ENCODE measurements around the gene PCDHB8. TPM values are rescaled to one million over a fixed set of nuclear protein-coding genes. Genes with fewer than 3 reads are reported as not detected.
"Not testable (repeated sequence)": the region's sequence is repeated elsewhere in the genome, so short reads cannot be mapped to it uniquely, and the experiment has no call there.

The PCDHB8 gene
- total RNA-seq, 1 experiment from 2014 or later, result 0.22 TPM

DNA sequence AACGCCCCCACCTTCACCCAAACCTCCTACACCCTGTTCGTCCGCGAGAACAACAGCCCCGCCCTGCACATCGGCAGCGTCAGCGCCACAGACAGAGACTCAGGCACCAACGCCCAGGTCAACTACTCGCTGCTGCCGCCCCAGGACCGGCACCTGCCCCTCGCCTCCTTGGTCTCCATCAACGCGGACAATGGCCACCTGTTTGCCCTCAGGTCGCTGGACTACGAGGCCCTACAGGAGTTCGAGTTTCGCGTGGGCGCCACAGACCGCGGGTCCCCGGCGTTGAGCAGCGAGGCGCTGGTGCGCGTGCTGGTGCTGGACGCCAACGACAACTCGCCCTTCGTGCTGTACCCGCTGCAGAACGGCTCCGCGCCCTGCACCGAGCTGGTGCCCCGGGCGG is 47.3 kb downstream of the PCDHB8 start:
- DNase-seq (ENCODE audit: extremely low read depth, low read depth), result not testable (repeated sequence)

DNA sequence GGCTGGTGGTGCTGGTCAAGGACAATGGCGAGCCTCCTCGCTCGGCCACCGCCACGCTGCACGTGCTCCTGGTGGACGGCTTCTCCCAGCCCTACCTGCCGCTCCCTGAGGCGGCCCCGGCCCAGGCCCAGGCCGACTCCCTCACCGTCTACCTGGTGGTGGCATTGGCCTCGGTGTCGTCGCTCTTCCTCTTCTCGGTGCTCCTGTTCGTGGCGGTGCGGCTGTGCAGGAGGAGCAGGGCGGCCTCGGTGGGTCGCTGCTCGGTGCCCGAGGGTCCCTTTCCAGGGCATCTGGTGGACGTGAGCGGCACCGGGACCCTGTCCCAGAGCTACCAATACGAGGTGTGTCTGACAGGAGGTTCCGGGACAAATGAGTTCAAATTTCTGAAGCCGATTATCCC is 47.8 kb downstream of the PCDHB8 start:
- not testable (repeated sequence) for DNase-seq (ENCODE audit: extremely low read depth, low read depth)

Other genes with a start within 250 kb of the PCDHB8 start
- 1.0 and 1.2 TPM in 2 replicates for gene PCDHAC2, start 211.3 kb upstream of the PCDHB8 start, total RNA-seq (2014; rRNA removed; shearing (Covaris generic))
- gene PCDHB1, start 126.4 kb upstream of the PCDHB8 start, total RNA-seq (2014; rRNA removed; shearing (Covaris generic)), result 0.03 TPM in 1 of 2 replicates, not detected in the other
- 0.29 and 0.52 TPM in 2 replicates for gene PCDHB2, start 83.2 kb upstream of the PCDHB8 start, total RNA-seq (2014; rRNA removed; shearing (Covaris generic))
- gene PCDHB3, start 77.3 kb upstream of the PCDHB8 start, total RNA-seq (2014; rRNA removed; shearing (Covaris generic)), result 0.12 and 0.14 TPM in 2 replicates
- not detected in 2 replicates for gene PCDHB4, start 56.0 kb upstream of the PCDHB8 start, total RNA-seq (2014; rRNA removed; shearing (Covaris generic))
- gene PCDHB5, start 42.6 kb upstream of the PCDHB8 start, total RNA-seq (2014; rRNA removed; shearing (Covaris generic)), result 0.07 TPM in 1 of 2 replicates, not detected in the other
- gene PCDHB6, start 27.7 kb upstream of the PCDHB8 start, total RNA-seq (2014; rRNA removed; shearing (Covaris generic)), result not detected in 2 replicates
- 0.17 and 0.25 TPM in 2 replicates for gene PCDHB7, start 5.1 kb upstream of the PCDHB8 start, total RNA-seq (2014; rRNA removed; shearing (Covaris generic))
- 0.32 and 0.69 TPM in 2 replicates for gene PCDHB16, start 4.6 kb downstream of the PCDHB8 start, total RNA-seq (2014; rRNA removed; shearing (Covaris generic))
- gene PCDHB9, start 9.4 kb downstream of the PCDHB8 start, total RNA-seq (2014; rRNA removed; shearing (Covaris generic)), result 0.40 and 0.69 TPM in 2 replicates
- gene PCDHB10, start 14.6 kb downstream of the PCDHB8 start, total RNA-seq (2014; rRNA removed; shearing (Covaris generic)), result 0.35 and 0.72 TPM in 2 replicates
- gene PCDHB11, start 21.8 kb downstream of the PCDHB8 start, total RNA-seq (2014; rRNA removed; shearing (Covaris generic)), result 5.4 and 6.0 TPM in 2 replicates
- gene PCDHB12, start 30.9 kb downstream of the PCDHB8 start, total RNA-seq (2014; rRNA removed; shearing (Covaris generic)), result 0.75 and 0.99 TPM in 2 replicates
- 2.2 and 2.5 TPM in 2 replicates for gene PCDHB13, start 36.1 kb downstream of the PCDHB8 start, total RNA-seq (2014; rRNA removed; shearing (Covaris generic))
- gene PCDHB14, start 45.6 kb downstream of the PCDHB8 start, total RNA-seq (2014; rRNA removed; shearing (Covaris generic)), result 2.7 and 2.8 TPM in 2 replicates
- 0.12 and 0.20 TPM in 2 replicates for gene PCDHB15, start 67.6 kb downstream of the PCDHB8 start, total RNA-seq (2014; rRNA removed; shearing (Covaris generic))
- gene SLC25A2, start 126.3 kb downstream of the PCDHB8 start, total RNA-seq (2014; rRNA removed; shearing (Covaris generic)), result not detected in 2 replicates
- 91.7 and 130 TPM in 2 replicates for gene TAF7, start 143.0 kb downstream of the PCDHB8 start, total RNA-seq (2014; rRNA removed; shearing (Covaris generic))
- gene PCDHGA1, start 152.7 kb downstream of the PCDHB8 start, total RNA-seq (2014; rRNA removed; shearing (Covaris generic)), result 0.72 and 1.6 TPM in 2 replicates
- gene PCDHGA2, start 161.0 kb downstream of the PCDHB8 start, total RNA-seq (2014; rRNA removed; shearing (Covaris generic)), result 0.12 TPM in 2 replicates
- gene PCDHGA3, start 166.0 kb downstream of the PCDHB8 start, total RNA-seq (2014; rRNA removed; shearing (Covaris generic)), result 0.17 TPM in 1 of 2 replicates, not detected in the other
- 1.1 and 2.6 TPM in 2 replicates for gene PCDHGB1, start 172.3 kb downstream of the PCDHB8 start, total RNA-seq (2014; rRNA removed; shearing (Covaris generic))
- gene PCDHGA4, start 177.2 kb downstream of the PCDHB8 start, total RNA-seq (2014; rRNA removed; shearing (Covaris generic)), result 0.79 and 1.3 TPM in 2 replicates
- 1.8 and 2.0 TPM in 2 replicates for gene PCDHGB2, start 182.2 kb downstream of the PCDHB8 start, total RNA-seq (2014; rRNA removed; shearing (Covaris generic))
- 0.58 and 0.62 TPM in 2 replicates for gene PCDHGA5, start 186.4 kb downstream of the PCDHB8 start, total RNA-seq (2014; rRNA removed; shearing (Covaris generic))
- 0.52 and 1.1 TPM in 2 replicates for gene PCDHGB3, start 192.5 kb downstream of the PCDHB8 start, total RNA-seq (2014; rRNA removed; shearing (Covaris generic))
- gene PCDHGA6, start 196.1 kb downstream of the PCDHB8 start, total RNA-seq (2014; rRNA removed; shearing (Covaris generic)), result 1.1 and 1.2 TPM in 2 replicates
- 0.54 and 0.55 TPM in 2 replicates for gene PCDHGA7, start 205.0 kb downstream of the PCDHB8 start, total RNA-seq (2014; rRNA removed; shearing (Covaris generic))
- gene PCDHGB4, start 209.9 kb downstream of the PCDHB8 start, total RNA-seq (2014; rRNA removed; shearing (Covaris generic)), result 5.5 and 5.6 TPM in 2 replicates
- 0.97 and 1.4 TPM in 2 replicates for gene PCDHGA8, start 214.8 kb downstream of the PCDHB8 start, total RNA-seq (2014; rRNA removed; shearing (Covaris generic))
- gene PCDHGB5, start 220.2 kb downstream of the PCDHB8 start, total RNA-seq (2014; rRNA removed; shearing (Covaris generic)), result 0.72 and 1.6 TPM in 2 replicates
- 0.92 and 1.6 TPM in 2 replicates for gene PCDHGA9, start 225.0 kb downstream of the PCDHB8 start, total RNA-seq (2014; rRNA removed; shearing (Covaris generic))
- 0.55 and 0.62 TPM in 2 replicates for gene PCDHGB6, start 230.2 kb downstream of the PCDHB8 start, total RNA-seq (2014; rRNA removed; shearing (Covaris generic))
- gene PCDHGA10, start 235.2 kb downstream of the PCDHB8 start, total RNA-seq (2014; rRNA removed; shearing (Covaris generic)), result 5.1 TPM in 2 replicates
- gene PCDHGB7, start 239.9 kb downstream of the PCDHB8 start, total RNA-seq (2014; rRNA removed; shearing (Covaris generic)), result 0.79 and 0.89 TPM in 2 replicates
- gene PCDHGA11, start 243.3 kb downstream of the PCDHB8 start, total RNA-seq (2014; rRNA removed; shearing (Covaris generic)), result 0.52 and 0.87 TPM in 2 replicates

All from NCI-H460 (cell line).